Thyroid gland (tissue), 4 donors: ENCODE measurements around the gene LNPEP.

ENCODE experiments used
- CTCF ChIP-seq, 6 experiments: fragments of 200-600 bp in 3 of 6; fragments of 450-650 bp in 3 of 6; sonication (generic) in 3 of 6; IDR thresholded peaks; one replicate each; pipeline ENCODE4 v1.5.1; 2016 to 2019; ENCODE audit warnings: antibody characterized with exemption in 6 of 6, mild to moderate bottlenecking in 2 of 6, inconsistent platforms in 1 of 6, moderate library complexity in 1 of 6
- POLR2A ChIP-seq, 2 donors: fragments of 450-650 bp; IDR thresholded peaks; one replicate each; pipeline ENCODE4 v1.6.1; 2017; ENCODE audit warnings: antibody characterized with exemption in 2 of 2, mild to moderate bottlenecking in 2 of 2, moderate library complexity in 1 of 2

- TF ChIP-seq CTCF (IDR thresholded peaks at IDR 0.05) = no peak
- TF ChIP-seq POLR2A (IDR thresholded peaks at IDR 0.05) = no peak
Measured at GRCh38 chr5:97026721-97027120, 90.8 kb downstream of the LNPEP start.
